Fibroblast of villous mesenchyme (primary cell): Measurements from ENCODE around the gene ADAMTS18. TPM values are rescaled to one million over a fixed set of nuclear protein-coding genes. Genes with fewer than 3 reads are reported as not detected.

ENCODE experiments used
- DNase-seq: peaks from one replicate; pipeline ENCODE4 v3.0.0-alpha.2; 2010; ENCODE audit warnings: low read depth
- H3K4me3 ChIP-seq: 2 replicates; pipeline ENCODE4 v1.5.1; 2011; ENCODE audit warnings: low read depth, mild to moderate bottlenecking, low read length
- total RNA-seq: library from RNA; depleted of rRNA; stranded (reverse); fragments of >200 nt; gene quantifications from 2 replicates; pipeline ENCODE4 v1.2.3, GENCODE V29; 2012
- TF ChIP-seq, protein P1 (sequence below): IDR thresholded peaks from 2 replicates; pipeline ENCODE4 v1.5.1; 2012; ENCODE audit warnings: low read depth, mild to moderate bottlenecking, low read length; ENCODE audit not compliant: insufficient read depth

The ADAMTS18 gene
- total RNA-seq, 1 donor, result not detected

GRCh38 chr16:77328274-77328673 lies 106.6 kb downstream of the ADAMTS18 start:
- TF ChIP-seq, protein P1, sequence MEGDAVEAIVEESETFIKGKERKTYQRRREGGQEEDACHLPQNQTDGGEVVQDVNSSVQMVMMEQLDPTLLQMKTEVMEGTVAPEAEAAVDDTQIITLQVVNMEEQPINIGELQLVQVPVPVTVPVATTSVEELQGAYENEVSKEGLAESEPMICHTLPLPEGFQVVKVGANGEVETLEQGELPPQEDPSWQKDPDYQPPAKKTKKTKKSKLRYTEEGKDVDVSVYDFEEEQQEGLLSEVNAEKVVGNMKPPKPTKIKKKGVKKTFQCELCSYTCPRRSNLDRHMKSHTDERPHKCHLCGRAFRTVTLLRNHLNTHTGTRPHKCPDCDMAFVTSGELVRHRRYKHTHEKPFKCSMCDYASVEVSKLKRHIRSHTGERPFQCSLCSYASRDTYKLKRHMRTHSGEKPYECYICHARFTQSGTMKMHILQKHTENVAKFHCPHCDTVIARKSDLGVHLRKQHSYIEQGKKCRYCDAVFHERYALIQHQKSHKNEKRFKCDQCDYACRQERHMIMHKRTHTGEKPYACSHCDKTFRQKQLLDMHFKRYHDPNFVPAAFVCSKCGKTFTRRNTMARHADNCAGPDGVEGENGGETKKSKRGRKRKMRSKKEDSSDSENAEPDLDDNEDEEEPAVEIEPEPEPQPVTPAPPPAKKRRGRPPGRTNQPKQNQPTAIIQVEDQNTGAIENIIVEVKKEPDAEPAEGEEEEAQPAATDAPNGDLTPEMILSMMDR, result no peak
- H3K4me3 ChIP-seq, result no peak overlapping the region
- DNase-seq, result no peak

DNA sequence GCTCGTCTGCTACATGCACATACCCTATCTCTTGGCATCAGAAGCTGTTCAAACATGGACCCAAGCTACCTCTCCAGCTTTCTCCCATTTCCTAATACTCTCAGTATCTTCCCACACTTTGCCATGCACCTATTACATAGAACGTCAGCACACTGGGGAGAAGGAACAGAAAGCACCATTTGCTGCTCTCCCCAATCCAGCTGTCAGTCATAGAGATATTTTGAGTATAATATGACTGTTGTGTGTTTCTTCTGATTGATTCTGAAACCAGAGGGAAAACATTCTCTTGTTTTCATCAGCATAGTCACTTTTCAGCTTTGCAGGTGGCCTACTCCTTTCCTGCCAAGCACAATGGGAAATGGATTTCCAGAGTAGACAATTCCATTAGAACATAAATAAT lies 107.1 kb downstream of the ADAMTS18 start:
- DNase-seq, result no peak
- TF ChIP-seq, protein P1, result no peak
- H3K4me3 ChIP-seq, result no peak overlapping the region

DNA sequence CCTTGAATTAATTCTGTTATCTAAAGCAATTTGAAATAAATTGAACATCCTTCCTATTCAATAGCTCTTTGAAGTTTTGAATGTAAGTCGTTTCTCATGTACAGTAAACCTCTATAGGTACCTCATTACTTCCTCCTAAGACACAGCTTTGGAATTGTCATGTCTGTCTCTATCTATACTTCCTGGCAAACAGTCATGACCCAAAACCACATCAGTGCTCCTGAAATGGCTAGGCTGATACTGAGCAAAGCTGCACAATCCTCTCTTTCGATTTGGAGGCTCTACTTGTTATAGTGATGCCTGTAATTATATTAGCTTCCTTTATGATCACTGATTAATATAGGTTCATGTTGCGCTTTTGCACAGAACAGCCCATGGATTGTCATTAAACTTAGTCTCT lies 110.1 kb downstream of the ADAMTS18 start:
- no peak for DNase-seq
- no peak overlapping the region for H3K4me3 ChIP-seq
- TF ChIP-seq, protein P1, result no peak

- DNase-seq, result no peak
- no peak overlapping the region for H3K4me3 ChIP-seq
- TF ChIP-seq, protein P1, result no peak
Observed at GRCh38 chr16:77323695-77324094, 111.1 kb downstream of the ADAMTS18 start.

- H3K4me3 ChIP-seq, result no peak overlapping the region
- TF ChIP-seq, protein P1, result no peak
- DNase-seq, result no peak
Observed at GRCh38 chr16:77322757-77323156, 112.1 kb downstream of the ADAMTS18 start.

DNA sequence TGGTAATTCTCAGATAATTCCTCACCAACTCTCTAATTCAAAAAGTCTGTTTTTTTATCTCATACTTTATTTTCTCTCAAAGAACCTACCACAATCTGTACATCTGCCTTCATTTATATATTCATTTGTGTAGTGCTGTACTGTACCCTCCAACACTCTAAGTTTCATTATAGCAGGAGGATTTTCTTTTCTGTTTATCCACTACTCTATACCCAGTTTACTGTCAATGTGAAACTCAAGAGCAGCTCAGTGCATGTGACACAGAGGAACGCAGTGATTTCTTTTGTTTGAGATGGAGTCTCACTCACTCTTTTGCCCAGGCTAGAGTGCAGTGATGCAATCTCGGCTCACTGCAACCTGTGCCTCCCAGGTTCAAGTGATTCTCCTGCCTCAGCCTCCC lies 117.8 kb downstream of the ADAMTS18 start:
- DNase-seq, result no peak
- TF ChIP-seq, protein P1, result no peak

GRCh38 chr16:77310877-77311276 lies 124.0 kb downstream of the ADAMTS18 start:
- no peak for DNase-seq
- TF ChIP-seq, protein P1, result no peak
- H3K4me3 ChIP-seq, result no peak overlapping the region

More for the DNA sequence above, 117.8 kb downstream of the ADAMTS18 start:
- H3K4me3 ChIP-seq, result no peak overlapping the region
